Testis (tissue), 3 donors: ENCODE measurements around the gene DCDC2. TPM values are rescaled to one million over a fixed set of nuclear protein-coding genes. Genes with fewer than 3 reads are reported as not detected.
A peak's percentile ranks its signal among the peaks of the same experiment; 100 is the strongest.

ENCODE experiments used
- DNase-seq: peaks from one replicate; pipeline ENCODE4 v3.0.0-alpha.2; 2019
- H3K27ac ChIP-seq, 2 donors: fragments of 200-600 bp; sonication (generic); one replicate each; pipeline ENCODE4 v1.5.1; 2019
- H3K27me3 ChIP-seq: fragments of 200-600 bp; sonication (generic); one replicate; pipeline ENCODE4 v1.5.1; 2019
- H3K36me3 ChIP-seq: fragments of 200-600 bp; sonication (generic); one replicate; pipeline ENCODE4 v1.5.1; 2017; ENCODE audit warnings: low read depth; ENCODE audit errors: missing control alignments
- H3K4me1 ChIP-seq: fragments of 200-600 bp; sonication (generic); one replicate; pipeline ENCODE4 v1.5.1; 2019
- H3K4me3 ChIP-seq, 2 donors: fragments of 200-600 bp; sonication (generic); one replicate each; pipeline ENCODE4 v1.5.1; 2017 to 2019
- H3K9me3 ChIP-seq: fragments of 200-600 bp; sonication (generic); one replicate; pipeline ENCODE4 v1.5.1; 2017
- POLR2A ChIP-seq: fragments of 450-650 bp; IDR thresholded peaks from one replicate; pipeline ENCODE4 v1.6.1; 2017; ENCODE audit warnings: antibody characterized with exemption, mild to moderate bottlenecking, moderate library complexity
- WGBS, 2 donors: methylation state at CpG; one replicate each; pipeline ENCODE4 v1.1.5; 2018; 5-methylcytosine and 5-hydroxymethylcytosine counted together
- intact Hi-C: fragments of 100-400 bp; cut with DNase I; formaldehyde crosslinking; loops from one replicate; pipeline ENCODE4 v1.15.1; 2023; ENCODE audit warnings: low total_unique reads
- polyA plus RNA-seq: library from polyadenylated mRNA; stranded (reverse); fragments of 350-450 nt; fragmentation: Illumina TruSeq; extraction: RNeasy Lipid Tissue Mini Kit (QIAGEN cat#74804); gene quantifications from one replicate; pipeline ENCODE4 v1.2.3, GENCODE V29; 2014; ENCODE audit warnings: low read depth, low replicate concordance; ENCODE audit not compliant: insufficient read depth
- total RNA-seq, 2 donors: library from RNA; depleted of rRNA; stranded (reverse); fragments of >200 nt; gene quantifications; one replicate each; pipeline ENCODE4 v1.2.3, GENCODE V29; 2016
- TF ChIP-seq, protein P1 (sequence below), 3 experiments: fragments of 450-650 bp in 2 of 3; fragments of 200-600 bp in 1 of 3; sonication (generic) in 1 of 3; IDR thresholded peaks; one replicate each; pipeline ENCODE4 v1.5.1; 2016 to 2019; ENCODE audit warnings: antibody characterized with exemption in 3 of 3, mild to moderate bottlenecking in 2 of 3, moderate library complexity in 1 of 3

DCDC2 gene
- total and polyA plus RNA-seq, 3 donors from 2014 or later: 2.4 to 11.1 (median 3.0) TPM

DNA sequence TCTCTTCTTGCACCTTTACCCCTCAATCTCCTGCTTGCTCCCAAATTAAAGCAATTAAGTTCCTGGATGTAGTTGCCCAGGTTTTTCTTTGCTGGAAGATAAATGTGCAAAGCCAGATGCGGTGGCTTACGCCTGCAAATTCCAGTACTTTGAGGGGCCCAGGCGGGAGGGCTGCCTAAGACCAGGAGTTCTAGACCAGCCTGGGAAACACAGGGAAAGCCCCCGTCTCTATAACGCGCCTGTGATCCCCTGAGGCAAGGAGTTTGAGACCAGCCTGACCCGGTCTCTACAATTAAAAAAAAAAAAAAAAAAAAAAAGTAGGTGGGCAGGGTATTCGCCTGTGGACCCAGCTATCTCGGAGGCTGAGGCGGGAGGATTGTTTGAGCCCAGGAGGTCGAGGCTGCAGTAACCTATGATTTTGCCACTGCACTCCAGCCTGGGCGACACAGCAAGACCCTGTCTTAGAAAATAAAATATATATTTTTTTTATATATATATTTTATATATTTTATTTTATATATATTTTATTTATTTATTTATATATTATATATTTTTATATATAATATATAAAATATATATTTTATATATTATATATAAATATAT, 461 bp upstream of the DCDC2 start:
- Histone ChIP-seq H3K4me1 (peaks cover 8% of the 10 kb centered on the region), H3K4me3 (peak overlapping the region; percentile 38 to 41), H3K27me3 (no peaks in the 10 kb centered on the region), H3K36me3 (no peaks in the 10 kb centered on the region), H3K27ac (no peak overlapping the region), H3K9me3 (no peaks in the 10 kb centered on the region)
- no peak for DNase-seq
- intact Hi-C loops: no loop called here
- WGBS, 2 donors: 39 to 47% methylated on average over 12 of the region's 12 CpGs
- TF ChIP-seq POLR2A: no peak
- TF ChIP-seq, protein P1, sequence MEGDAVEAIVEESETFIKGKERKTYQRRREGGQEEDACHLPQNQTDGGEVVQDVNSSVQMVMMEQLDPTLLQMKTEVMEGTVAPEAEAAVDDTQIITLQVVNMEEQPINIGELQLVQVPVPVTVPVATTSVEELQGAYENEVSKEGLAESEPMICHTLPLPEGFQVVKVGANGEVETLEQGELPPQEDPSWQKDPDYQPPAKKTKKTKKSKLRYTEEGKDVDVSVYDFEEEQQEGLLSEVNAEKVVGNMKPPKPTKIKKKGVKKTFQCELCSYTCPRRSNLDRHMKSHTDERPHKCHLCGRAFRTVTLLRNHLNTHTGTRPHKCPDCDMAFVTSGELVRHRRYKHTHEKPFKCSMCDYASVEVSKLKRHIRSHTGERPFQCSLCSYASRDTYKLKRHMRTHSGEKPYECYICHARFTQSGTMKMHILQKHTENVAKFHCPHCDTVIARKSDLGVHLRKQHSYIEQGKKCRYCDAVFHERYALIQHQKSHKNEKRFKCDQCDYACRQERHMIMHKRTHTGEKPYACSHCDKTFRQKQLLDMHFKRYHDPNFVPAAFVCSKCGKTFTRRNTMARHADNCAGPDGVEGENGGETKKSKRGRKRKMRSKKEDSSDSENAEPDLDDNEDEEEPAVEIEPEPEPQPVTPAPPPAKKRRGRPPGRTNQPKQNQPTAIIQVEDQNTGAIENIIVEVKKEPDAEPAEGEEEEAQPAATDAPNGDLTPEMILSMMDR (IDR thresholded peaks at IDR 0.05): no peak

DNA sequence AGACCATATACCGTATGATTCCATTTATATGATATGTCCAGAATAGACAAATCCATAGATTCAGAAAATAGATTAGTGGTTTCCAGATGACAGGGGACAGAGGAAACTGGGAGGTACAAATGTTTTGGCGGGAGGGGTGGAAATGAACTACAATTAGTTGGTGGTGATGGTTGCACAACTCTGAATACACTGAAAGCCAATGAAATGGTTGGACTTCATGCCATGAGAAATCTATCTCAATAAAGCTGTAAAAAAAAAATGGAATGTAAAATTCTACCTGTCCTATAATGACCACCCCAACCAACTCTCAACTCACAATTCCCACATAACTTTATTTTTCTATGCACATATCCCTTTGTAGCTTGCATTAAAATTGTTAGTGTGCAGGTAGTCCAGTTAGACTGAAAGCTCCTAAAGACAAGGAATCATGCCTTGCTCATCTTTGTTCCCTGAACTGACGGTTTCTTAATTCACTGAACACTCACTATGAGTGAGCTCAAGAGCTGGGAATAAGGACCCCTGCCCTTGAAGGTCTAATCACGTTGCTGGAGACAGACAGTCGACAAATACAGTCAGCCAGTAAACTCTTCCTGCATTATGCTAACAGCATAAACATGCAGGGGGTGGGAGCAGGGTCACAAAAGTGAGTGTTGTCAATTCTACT, 1.4 kb downstream of the DCDC2 start:
- no peaks in the 10 kb centered on the region for H3K27me3 ChIP-seq
- TF ChIP-seq POLR2A: no peak
- TF ChIP-seq, protein P1 (IDR thresholded peaks at IDR 0.05): no peak
- WGBS, 2 donors: 48 to 61% methylated on average over 5 of the region's 5 CpGs
- H3K4me3 ChIP-seq: no peak overlapping the region
- intact Hi-C loops: no loop called here
- DNase-seq: no peak
- H3K9me3 ChIP-seq: no peaks in the 10 kb centered on the region
- H3K36me3 ChIP-seq: no peaks in the 10 kb centered on the region
- H3K27ac ChIP-seq: no peak overlapping the region
- peaks cover 8% of the 10 kb centered on the region for H3K4me1 ChIP-seq

DNA sequence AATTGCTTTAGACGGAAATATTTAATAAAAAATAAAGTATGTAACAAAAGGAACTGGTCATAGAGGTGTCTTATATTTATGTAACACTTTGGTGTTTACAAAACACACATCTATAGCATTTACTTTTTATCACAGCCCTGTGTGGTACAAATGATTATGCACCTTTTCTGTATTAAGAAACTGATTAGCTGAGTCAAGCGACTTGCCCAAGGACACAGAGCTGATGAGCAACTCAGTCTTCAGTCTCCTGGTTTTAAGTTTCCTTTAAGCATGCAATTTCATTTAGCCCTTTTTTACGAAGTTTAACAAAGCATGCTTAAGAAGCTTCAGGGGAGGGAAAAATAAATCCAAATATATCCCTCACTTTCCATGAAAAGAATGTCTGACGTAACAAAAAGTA, 2.5 kb downstream of the DCDC2 start:
- H3K27ac ChIP-seq: no peak overlapping the region
- intact Hi-C loops: no loop called here
- no peaks in the 10 kb centered on the region for H3K36me3 ChIP-seq
- DNase-seq: no peak
- H3K4me1 ChIP-seq: peaks cover 8% of the 10 kb centered on the region
- TF ChIP-seq, protein P1 (IDR thresholded peaks at IDR 0.05): no peak
- TF ChIP-seq POLR2A: no peak
- WGBS, 2 donors: 55 to 58% methylated on average over 4 of the region's 4 CpGs
- H3K9me3 ChIP-seq: no peaks in the 10 kb centered on the region
- H3K27me3 ChIP-seq: no peaks in the 10 kb centered on the region
- H3K4me3 ChIP-seq: no peak overlapping the region

DNA sequence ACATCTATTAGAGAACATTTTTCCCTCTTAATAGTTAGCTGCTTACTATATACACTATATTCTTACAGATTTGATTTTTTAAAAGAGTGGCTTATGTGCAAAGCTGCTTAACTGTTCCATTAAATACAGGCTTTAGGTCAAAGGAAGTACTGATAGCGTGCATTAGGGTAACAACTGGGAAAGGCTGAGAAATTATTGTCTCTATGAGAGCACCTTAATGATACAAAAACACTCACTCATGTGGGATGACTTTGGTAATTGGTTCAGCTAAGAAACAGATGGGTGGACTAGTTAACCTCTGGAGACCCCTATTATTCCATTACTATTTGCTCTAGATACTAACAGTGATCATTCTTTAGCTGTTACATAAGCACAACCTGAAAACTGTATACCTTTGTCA, 4.0 kb downstream of the DCDC2 start:
- no peak overlapping the region for H3K4me3 ChIP-seq
- H3K27me3 ChIP-seq: no peaks in the 10 kb centered on the region
- WGBS, 2 donors: 63 to 88% methylated on average over 1 of the region's 1 CpG
- H3K27ac ChIP-seq: no peak overlapping the region
- no peak for TF ChIP-seq POLR2A
- TF ChIP-seq, protein P1 (IDR thresholded peaks at IDR 0.05): no peak
- DNase-seq: no peak
- intact Hi-C loops: no loop called here
- no peaks in the 10 kb centered on the region for H3K9me3 ChIP-seq
- H3K4me1 ChIP-seq: no peaks in the 10 kb centered on the region
- no peaks in the 10 kb centered on the region for H3K36me3 ChIP-seq

DNA sequence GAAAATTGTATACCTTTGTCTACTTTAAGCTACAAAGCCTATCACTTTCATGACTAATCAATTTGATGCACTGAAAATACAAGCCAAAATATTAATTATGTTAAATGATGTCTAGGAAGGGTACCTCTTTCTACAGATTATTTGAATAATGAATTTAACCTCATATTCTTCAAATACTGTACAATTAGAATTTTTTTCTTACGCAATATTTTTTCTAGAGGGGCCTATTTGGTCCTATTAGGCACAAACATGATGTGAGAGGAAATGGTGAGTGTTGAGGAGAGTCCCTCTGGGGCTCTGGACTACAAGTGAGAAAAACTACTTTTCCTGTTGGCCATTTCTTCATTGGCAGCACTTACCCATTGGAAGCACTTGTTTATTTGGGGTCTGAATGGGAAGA, 5.4 kb downstream of the DCDC2 start:
- H3K27ac ChIP-seq: no peak overlapping the region
- intact Hi-C loops: no loop called here
- no peaks in the 10 kb centered on the region for H3K36me3 ChIP-seq
- no peaks in the 10 kb centered on the region for H3K27me3 ChIP-seq
- TF ChIP-seq, protein P1 (IDR thresholded peaks at IDR 0.05): no peak
- TF ChIP-seq POLR2A: no peak
- no peaks in the 10 kb centered on the region for H3K4me1 ChIP-seq
- H3K4me3 ChIP-seq: no peak overlapping the region
- no peaks in the 10 kb centered on the region for H3K9me3 ChIP-seq
- no peak for DNase-seq
- 90 to 96% methylated on average over 1 of the region's 1 CpG for WGBS, 2 donors
